Measurements from ENCODE around the gene ENTPD2. TPM values are rescaled to one million over a fixed set of nuclear protein-coding genes. Genes with fewer than 3 reads are reported as not detected.
"Not testable (repeated sequence)": the region's sequence is repeated elsewhere in the genome, so short reads cannot be mapped to it uniquely, and the experiment has no call there.

Gene ENTPD2
- total RNA-seq, 1 experiment from 2014 or later, result 8.3 TPM

DNA sequence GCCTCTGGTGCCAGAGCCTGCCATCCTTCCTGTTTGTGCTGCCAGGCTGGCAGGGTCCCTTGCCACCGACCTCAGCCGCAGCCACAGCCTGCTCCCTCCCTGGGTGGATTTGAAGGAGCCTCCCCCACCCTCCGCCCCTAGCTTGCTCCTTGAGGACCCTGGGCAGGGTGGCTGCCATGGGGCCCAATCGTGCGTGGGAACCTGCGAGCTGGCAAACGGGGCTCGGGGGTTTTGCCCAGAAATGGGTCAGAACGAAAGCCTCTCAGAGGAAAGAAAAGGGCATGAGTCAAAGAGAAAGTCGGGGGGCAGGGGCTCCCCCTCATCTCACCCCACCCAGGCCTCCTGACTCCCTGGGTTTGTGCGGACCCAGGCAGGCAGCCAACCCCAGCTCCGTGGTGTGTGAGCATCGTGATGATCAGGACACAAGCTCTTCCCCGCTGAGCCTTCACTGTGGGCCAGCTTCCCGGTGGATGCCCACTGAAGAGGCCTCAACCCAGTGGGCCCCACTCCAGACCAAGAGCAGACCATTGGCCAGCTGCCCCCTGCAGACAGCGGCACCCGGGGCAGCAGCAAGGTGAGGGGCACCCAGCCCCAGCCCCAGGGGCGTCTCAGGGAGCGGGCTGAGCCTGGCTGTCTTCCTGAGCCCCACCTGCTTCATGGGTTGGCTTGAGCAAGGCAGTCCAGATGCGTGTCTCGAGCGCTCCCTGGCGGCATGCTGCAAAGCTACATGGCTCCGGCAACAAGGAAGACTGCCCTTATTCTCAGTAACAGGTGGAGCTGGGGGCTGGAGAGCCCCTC, 19.0 kb downstream of the ENTPD2 start:
- H3K4me1 Mint-ChIP-seq, result no peaks in the 10 kb centered on the region
- DNase-seq (ENCODE audit: low spot score), result peak; percentile 90
- no peaks in the 10 kb centered on the region for H3K9me3 Mint-ChIP-seq
- TF ChIP-seq SP1 (CRISPR knock-in tag; conservative IDR thresholded peaks at IDR 0.05) (peak; percentile 36; the same call in 1 of the 2 replicates), NR3C1 (CRISPR knock-in tag; conservative IDR thresholded peaks at IDR 0.05; ENCODE audit: low read depth) (no peak), E2F5 (CRISPR knock-in tag; IDR thresholded peaks at IDR 0.05) (no peak), OVOL2 (CRISPR knock-in tag; IDR thresholded peaks at IDR 0.05; ENCODE audit: borderline replicate concordance) (no peak)
- TF ChIP-seq, protein P1, sequence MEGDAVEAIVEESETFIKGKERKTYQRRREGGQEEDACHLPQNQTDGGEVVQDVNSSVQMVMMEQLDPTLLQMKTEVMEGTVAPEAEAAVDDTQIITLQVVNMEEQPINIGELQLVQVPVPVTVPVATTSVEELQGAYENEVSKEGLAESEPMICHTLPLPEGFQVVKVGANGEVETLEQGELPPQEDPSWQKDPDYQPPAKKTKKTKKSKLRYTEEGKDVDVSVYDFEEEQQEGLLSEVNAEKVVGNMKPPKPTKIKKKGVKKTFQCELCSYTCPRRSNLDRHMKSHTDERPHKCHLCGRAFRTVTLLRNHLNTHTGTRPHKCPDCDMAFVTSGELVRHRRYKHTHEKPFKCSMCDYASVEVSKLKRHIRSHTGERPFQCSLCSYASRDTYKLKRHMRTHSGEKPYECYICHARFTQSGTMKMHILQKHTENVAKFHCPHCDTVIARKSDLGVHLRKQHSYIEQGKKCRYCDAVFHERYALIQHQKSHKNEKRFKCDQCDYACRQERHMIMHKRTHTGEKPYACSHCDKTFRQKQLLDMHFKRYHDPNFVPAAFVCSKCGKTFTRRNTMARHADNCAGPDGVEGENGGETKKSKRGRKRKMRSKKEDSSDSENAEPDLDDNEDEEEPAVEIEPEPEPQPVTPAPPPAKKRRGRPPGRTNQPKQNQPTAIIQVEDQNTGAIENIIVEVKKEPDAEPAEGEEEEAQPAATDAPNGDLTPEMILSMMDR (IDR thresholded peaks at IDR 0.05), result peak; percentile 83
- POLR2A ChIA-PET, result interaction anchor here (0.8 to 1.0 kb wide), 3 partner anchors 12 to 187 kb away, joined by 3 to 4 read pairs (median 4); no protein-coding TSS in a partner anchor
- no peaks in the 10 kb centered on the region for H3K27me3 Mint-ChIP-seq (ENCODE audit: low read depth)
- H3K4me3 Mint-ChIP-seq, result no peak overlapping the region
- peak; percentile 94 for ATAC-seq
- CTCF ChIA-PET, result interaction anchor here (0.5 to 4.9 kb wide), 95 partner anchors 9 to 388 kb away, joined by 3 to 151 read pairs (median 6); partner anchors contain the start of genes AJM1, C8G, CLIC3 and EDF1
- H3K27ac Mint-ChIP-seq, result no peak overlapping the region
- peaks cover 5% of the 10 kb centered on the region; the same call in 1 of the 2 replicates for H3K36me3 Mint-ChIP-seq

DNA sequence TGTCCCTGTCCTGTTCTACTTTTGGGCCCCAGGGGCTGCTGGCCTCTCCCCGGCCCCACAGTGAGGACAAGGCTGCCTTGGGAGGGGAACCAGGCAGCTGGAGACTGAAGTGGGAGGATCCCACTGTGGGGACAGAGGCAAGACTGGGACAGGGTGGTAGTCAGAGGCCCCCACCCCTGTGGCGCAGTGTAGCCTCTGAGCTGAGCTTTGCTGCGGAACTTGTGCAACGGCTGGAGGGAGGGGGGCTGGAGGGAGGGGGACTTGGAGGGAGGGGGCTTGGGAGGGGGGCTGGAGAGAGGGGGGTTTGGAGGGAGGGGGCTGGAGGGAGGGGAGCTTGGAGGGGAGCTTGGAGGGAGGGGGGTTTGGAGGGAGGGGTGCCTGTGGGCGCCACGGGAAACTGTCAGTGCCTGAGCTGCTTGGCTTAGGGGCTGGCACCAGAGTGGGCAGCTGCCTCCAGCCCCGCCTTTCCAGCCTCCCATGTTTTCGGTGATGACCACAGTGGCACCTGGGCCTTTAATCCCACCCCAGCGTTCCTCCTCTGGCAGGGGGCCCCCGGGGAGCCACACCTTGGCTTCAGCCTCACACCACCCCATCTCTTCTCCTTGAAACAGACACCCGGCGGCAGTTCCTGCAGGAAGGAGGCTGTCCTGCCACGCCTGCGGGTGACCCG, 19.7 kb downstream of the ENTPD2 start:
- POLR2A ChIA-PET, result no interaction called here
- no peak for ATAC-seq
- H3K27ac Mint-ChIP-seq, result no peak overlapping the region

DNA sequence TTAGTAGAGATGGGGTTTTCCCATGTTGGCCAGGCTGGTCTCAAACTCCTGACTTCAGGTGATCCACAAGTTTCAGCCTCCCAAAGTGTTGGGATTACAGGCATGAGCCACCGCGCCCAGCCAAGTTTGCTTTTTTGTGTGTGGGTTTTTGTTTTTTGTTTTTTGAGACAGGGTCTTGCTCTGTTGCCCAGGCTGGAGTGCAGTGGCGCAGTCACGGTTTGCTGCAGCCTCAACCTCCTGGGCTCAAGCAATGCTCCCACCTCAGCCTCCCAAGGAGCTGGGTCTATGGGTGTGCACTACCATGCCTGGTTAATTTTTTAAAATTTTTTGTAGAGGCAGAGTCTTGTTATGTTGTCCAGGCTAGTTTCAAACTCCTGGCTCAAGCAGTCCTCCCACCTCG, 20.4 kb downstream of the ENTPD2 start:
- H3K36me3 Mint-ChIP-seq; H3K4me1 Mint-ChIP-seq; DNase-seq (ENCODE audit: low spot score); H3K27ac Mint-ChIP-seq; ATAC-seq; H3K4me3 Mint-ChIP-seq; POLR2A ChIA-PET; H3K9me3 Mint-ChIP-seq: not testable (repeated sequence)
- CTCF ChIA-PET, result interaction anchor here (2.3 to 4.9 kb wide), 7 partner anchors 11 to 143 kb away, joined by 8 to 151 read pairs (median 63); partner anchors contain the start of genes C8G, FBXW5, NPDC1 and PTGDS
- peaks cover 12% of the 10 kb centered on the region for H3K27me3 Mint-ChIP-seq (ENCODE audit: low read depth)

More for the DNA sequence above, 19.7 kb downstream of the ENTPD2 start:
- CTCF ChIA-PET, result interaction anchor here (0.5 to 4.9 kb wide), 52 partner anchors 8 to 292 kb away, joined by 3 to 151 read pairs (median 10); partner anchors contain the start of genes AJM1, C8G, CLIC3 and ENTPD2
- H3K27me3 Mint-ChIP-seq (ENCODE audit: low read depth), result peaks cover 5% of the 10 kb centered on the region
- DNase-seq (ENCODE audit: low spot score), result no peak
- H3K4me3 Mint-ChIP-seq, result no peak overlapping the region
- peaks cover 5% of the 10 kb centered on the region; the same call in 1 of the 2 replicates for H3K36me3 Mint-ChIP-seq
- H3K4me1 Mint-ChIP-seq, result no peaks in the 10 kb centered on the region
- no peaks in the 10 kb centered on the region for H3K9me3 Mint-ChIP-seq
- TF ChIP-seq FOXK1 (CRISPR knock-in tag; IDR thresholded peaks at IDR 0.05) (no peak), ZNF219 (CRISPR knock-in tag; IDR thresholded peaks at IDR 0.05; ENCODE audit: borderline replicate concordance) (no peak), AFF4 (CRISPR knock-in tag; IDR thresholded peaks at IDR 0.05; ENCODE audit: borderline replicate concordance) (no peak)

DNA sequence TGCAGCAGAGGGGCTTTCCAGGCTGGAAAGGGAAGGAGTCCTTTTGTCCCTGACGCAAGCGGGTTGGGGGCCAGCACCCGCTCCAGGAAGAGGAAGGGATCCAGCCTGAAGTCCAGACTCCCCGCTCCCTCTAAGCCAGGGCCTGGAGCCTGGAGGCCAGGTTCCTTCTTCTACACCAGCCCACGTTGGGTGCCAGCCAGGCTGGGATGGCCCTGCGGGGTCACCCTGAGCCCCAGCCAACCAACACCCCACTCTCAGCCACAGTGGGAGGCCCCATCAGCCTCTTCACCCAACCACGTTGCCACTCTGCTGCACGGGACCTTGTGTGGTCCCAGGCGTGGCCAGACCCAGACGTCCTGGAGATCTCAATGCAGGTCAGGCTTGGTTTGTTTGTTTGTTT, 21.0 kb downstream of the ENTPD2 start:
- CTCF ChIA-PET, result interaction anchor here (0.5 to 1.6 kb wide), 2 partner anchors 85 to 270 kb away, joined by 4 to 6 read pairs; no protein-coding TSS in a partner anchor
- Mint-ChIP-seq H3K4me3 (no peak overlapping the region), H3K9me3 (no peaks in the 10 kb centered on the region), H3K36me3 (no peaks in the 10 kb centered on the region), H3K27me3 (ENCODE audit: low read depth) (peaks cover 12% of the 10 kb centered on the region), H3K4me1 (no peaks in the 10 kb centered on the region), H3K27ac (no peak overlapping the region)
- POLR2A ChIA-PET, result no interaction called here
- ATAC-seq, result no peak
- no peak for DNase-seq (ENCODE audit: low spot score)
- no peak for TF ChIP-seq CBFB (CRISPR knock-in tag; IDR thresholded peaks at IDR 0.05; ENCODE audit: low read depth)
- TF ChIP-seq ATF2 (CRISPR knock-in tag; IDR thresholded peaks at IDR 0.05; ENCODE audit: borderline replicate concordance, low read depth), result no peak
- TF ChIP-seq, protein P2, sequence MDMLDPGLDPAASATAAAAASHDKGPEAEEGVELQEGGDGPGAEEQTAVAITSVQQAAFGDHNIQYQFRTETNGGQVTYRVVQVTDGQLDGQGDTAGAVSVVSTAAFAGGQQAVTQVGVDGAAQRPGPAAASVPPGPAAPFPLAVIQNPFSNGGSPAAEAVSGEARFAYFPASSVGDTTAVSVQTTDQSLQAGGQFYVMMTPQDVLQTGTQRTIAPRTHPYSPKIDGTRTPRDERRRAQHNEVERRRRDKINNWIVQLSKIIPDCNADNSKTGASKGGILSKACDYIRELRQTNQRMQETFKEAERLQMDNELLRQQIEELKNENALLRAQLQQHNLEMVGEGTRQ (CRISPR knock-in tag; IDR thresholded peaks at IDR 0.05), result no peak
- TF ChIP-seq HMGA2 (CRISPR knock-in tag; IDR thresholded peaks at IDR 0.05), result no peak
- no peak for TF ChIP-seq ZNF219 (CRISPR knock-in tag; IDR thresholded peaks at IDR 0.05; ENCODE audit: borderline replicate concordance)
- no peak for TF ChIP-seq IRF2 (CRISPR knock-in tag; IDR thresholded peaks at IDR 0.05; ENCODE audit: borderline replicate concordance, low read depth)
- TF ChIP-seq ERG (CRISPR knock-in tag; IDR thresholded peaks at IDR 0.05), result no peak
